GM12873 (cell line): Measurements from ENCODE around the gene USP6NL.

Source experiments
- TF ChIP-seq, protein P1 (sequence below): IDR thresholded peaks from 2 replicates; pipeline ENCODE4 v1.5.1; 2012; ENCODE audit warnings: low read depth, mild to moderate bottlenecking, moderate library complexity, low read length, control low read depth; ENCODE audit not compliant: insufficient read depth; ENCODE audit errors: missing control alignments

The USP6NL gene

DNA sequence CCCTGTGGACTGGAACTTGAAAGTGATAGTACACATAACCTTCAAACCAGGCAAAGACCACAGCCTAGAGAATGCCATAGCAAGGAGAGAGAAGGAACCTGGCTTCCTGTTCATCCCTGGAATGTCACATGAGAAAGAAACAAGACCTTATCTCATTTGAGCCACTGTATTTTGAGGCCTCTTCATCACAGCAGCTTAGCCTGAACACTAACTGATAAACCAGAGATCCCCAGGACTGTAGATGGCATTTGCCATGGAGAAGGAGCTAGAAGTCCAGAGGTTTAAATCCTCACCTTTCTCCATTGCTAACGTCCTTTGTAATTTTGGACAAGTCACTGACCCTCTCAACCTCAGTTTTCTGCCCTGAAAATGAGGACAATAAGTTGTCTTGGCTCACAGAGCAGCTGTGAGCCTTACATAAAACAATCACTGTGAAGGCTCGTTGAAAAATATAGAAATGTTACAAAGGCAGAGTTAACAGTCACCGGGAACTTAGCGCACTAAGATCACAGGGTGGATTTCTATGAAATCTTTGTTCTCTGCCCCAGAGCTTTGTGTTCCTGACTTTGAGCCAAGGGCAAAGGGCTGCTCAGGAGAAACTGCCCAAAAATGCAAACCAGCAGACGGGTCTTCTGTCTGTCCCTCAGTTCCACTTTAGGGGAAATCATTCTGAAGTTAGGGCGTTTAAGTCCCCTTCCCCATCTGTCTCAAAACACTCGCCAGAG, 197.0 kb downstream of the USP6NL start:
- TF ChIP-seq, protein P1, sequence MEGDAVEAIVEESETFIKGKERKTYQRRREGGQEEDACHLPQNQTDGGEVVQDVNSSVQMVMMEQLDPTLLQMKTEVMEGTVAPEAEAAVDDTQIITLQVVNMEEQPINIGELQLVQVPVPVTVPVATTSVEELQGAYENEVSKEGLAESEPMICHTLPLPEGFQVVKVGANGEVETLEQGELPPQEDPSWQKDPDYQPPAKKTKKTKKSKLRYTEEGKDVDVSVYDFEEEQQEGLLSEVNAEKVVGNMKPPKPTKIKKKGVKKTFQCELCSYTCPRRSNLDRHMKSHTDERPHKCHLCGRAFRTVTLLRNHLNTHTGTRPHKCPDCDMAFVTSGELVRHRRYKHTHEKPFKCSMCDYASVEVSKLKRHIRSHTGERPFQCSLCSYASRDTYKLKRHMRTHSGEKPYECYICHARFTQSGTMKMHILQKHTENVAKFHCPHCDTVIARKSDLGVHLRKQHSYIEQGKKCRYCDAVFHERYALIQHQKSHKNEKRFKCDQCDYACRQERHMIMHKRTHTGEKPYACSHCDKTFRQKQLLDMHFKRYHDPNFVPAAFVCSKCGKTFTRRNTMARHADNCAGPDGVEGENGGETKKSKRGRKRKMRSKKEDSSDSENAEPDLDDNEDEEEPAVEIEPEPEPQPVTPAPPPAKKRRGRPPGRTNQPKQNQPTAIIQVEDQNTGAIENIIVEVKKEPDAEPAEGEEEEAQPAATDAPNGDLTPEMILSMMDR, result no peak

DNA sequence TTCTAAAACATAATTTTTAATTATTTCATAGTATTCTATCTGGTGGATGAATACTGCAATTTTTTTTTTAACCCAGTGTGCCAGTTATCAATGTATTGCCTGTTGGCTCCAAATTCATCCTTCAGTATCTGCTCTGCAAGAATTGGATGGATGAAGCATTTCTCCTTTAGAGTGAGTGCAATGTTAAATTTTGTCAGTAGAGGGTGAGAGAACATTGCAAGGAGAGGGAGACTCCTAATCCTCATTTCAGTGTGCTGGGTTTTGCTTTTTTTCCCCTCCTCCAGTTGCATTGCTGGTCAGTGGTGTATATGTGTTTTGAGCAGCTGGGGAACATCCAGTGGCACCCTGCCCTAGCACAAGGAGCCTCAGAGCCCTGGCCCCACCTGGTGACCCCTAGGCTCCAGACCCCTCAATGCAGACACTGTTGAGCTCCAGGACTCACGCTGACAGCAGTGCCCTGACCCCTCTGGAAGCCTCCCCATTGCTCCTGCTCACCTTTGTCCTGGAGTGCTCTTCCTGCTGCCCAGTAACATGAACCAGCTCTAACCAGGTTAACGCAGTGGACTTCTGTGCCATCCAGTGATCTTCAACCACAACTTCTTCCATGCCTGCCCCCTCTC, 199.4 kb downstream of the USP6NL start:
- TF ChIP-seq, protein P1, result peak; percentile 56

DNA sequence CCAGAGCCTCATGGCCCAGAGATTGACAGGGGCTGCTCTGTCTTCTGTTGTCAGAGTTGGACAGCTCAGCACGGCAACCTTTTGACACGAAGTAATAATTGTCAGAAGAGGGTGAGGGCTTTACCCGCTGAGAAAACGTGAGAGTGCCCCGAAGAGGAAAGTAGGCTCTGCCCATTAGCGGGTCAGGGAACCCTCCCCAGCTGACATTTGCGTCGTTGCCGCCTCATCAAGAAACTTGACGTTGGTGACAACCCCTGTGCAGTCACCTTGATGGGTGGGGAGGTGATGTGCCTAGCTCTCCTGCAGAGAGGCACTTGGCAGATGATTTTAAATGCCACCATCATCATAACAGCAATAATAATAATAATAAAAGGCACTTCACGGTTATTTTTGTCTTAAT, 202.1 kb downstream of the USP6NL start:
- TF ChIP-seq, protein P1, result no peak

DNA sequence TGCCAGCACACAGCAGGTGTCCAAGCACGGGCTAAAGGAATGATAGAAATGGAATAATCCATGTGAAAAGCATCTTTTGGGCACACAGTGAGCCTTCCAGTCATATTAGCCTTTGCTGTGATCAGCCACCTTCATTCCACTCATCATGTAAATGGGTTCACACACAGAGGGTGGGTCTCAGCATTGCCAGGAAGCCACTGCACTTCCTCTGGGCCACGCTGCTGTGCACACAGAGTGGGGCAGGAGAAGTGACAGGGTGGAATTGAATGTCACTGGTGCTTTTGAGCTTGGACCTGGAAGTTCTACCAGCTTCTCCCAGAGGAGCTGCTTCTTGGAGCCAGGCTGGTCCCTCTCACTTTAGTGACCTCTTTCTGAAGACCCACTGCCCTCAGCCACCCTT, 203.5 kb downstream of the USP6NL start:
- TF ChIP-seq, protein P1, result no peak

DNA sequence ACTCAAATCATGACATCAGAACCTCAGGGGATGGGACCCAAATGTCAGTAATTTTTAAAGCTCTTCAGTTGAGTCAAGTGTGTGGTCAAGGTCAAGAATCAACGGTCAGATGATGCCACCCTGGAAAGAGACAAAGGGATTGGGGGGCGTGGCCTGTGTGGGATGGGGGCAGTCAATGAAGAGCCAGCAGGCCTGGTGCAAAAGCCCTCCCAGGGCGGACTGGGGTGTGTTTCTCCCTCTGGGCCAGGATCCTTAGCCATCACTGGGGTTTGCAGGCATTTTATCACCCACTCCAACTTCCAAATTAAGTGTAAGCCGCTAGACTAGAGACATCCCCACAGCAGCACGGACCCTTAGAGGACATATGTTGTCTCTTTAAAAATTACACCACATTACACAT, 204.7 kb downstream of the USP6NL start:
- TF ChIP-seq, protein P1, result no peak

DNA sequence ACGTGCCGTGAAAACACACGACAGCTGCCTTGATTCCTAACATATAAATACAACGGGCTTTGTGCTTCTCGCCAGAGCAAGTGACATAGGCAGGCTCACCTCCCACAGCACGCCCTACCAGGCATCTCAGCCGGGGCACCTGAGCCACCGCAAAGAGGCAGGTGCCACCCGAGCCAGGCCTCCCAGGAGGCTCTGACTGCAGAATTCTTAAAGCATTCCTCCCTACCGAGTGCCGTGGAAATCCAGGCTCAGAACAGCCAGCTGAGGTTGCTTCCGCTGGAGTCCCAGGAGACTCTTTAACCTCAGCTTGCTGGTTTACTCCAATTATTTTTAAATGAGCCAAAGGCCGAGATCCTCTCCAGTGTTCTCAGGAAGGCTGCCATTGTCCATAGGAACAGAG, 206.5 kb downstream of the USP6NL start:
- TF ChIP-seq, protein P1, result no peak
